Neural crest cell (in vitro differentiated cells): ENCODE results near the gene TRIM8. TPM values are rescaled to one million over a fixed set of nuclear protein-coding genes. Genes with fewer than 3 reads are reported as not detected.

Experiments used
- DNase-seq: peaks from one replicate; pipeline ENCODE4 v3.0.0; 2021; ENCODE audit warnings: low read depth, mixed read lengths, low spot score
- H3K27ac Mint-ChIP-seq: one replicate; pipeline ENCODE4 v1.8.0; 2021; ENCODE audit warnings: mild to moderate bottlenecking, mixed read lengths; ENCODE audit not compliant: unreplicated experiment
- H3K27me3 Mint-ChIP-seq: 2 replicates; pipeline ENCODE4 v1.8.0; 2021; ENCODE audit warnings: low read depth, mild to moderate bottlenecking, mixed read lengths
- H3K36me3 Mint-ChIP-seq: 2 replicates; pipeline ENCODE4 v1.8.0; 2021; ENCODE audit warnings: low read depth, mild to moderate bottlenecking, mixed read lengths
- H3K4me1 Mint-ChIP-seq: 2 replicates; pipeline ENCODE4 v1.8.0; 2021; ENCODE audit warnings: mixed read lengths
- H3K4me3 Mint-ChIP-seq: one replicate; pipeline ENCODE4 v1.8.0; 2021; ENCODE audit warnings: mild to moderate bottlenecking, mixed read lengths
- H3K9me3 Mint-ChIP-seq: 2 replicates; pipeline ENCODE4 v1.8.0; 2021; ENCODE audit warnings: mixed read lengths
- CTCF ChIP-seq: fragments of 200-600 bp; sonication (generic); conservative IDR thresholded peaks from 2 replicates; pipeline ENCODE4 v1.5.0; 2021; ENCODE audit warnings: antibody characterized with exemption, mild to moderate bottlenecking
- long read RNA-seq: library from polyadenylated mRNA; unstranded; transcript quantifications from one replicate; pipeline ENCODE4 v2.0.0, GENCODE V29; 2020
- total RNA-seq: library from RNA; stranded (reverse); gene quantifications from 2 replicates; pipeline ENCODE4 v1.2.1, GENCODE V29; 2021

The TRIM8 gene
- total RNA-seq: 76.9 and 82.8 TPM in 2 replicates
- long read RNA-seq, full-length matches to known transcripts: 1 of 3 reads
- long read RNA-seq, partial matches to known transcripts: 0 of 3 reads
- long read RNA-seq, other reads (novel, unspliced or antisense): 2 of 3 reads

GRCh38 chr10:102644066-102644645, at the start of gene TRIM8:
TSS of gene TRIM8 (plus strand) at chr10:102644479. CDS start at chr10:102644618, 139 bp downstream.
- Mint-ChIP-seq H3K27ac (peak within 1 kb of the TSS; percentile 94), H3K4me3 (peak within 1 kb of the TSS; percentile 98), H3K9me3 (no peaks in the 10 kb centered on the region), H3K27me3 (peaks cover 5% of the 10 kb centered on the region), H3K4me1 (peaks cover 52% of the 10 kb centered on the region), H3K36me3 (no peaks in the 10 kb centered on the region)
- TF ChIP-seq CTCF: no peak
- DNase-seq: peak; percentile 44

GRCh38 chr10:102595293-102595692, 49.0 kb upstream of the TRIM8 start:
- H3K27me3 Mint-ChIP-seq: no peaks in the 10 kb centered on the region
- H3K9me3 Mint-ChIP-seq: no peaks in the 10 kb centered on the region
- no peak overlapping the region for H3K4me3 Mint-ChIP-seq
- H3K36me3 Mint-ChIP-seq: peaks cover 2% of the 10 kb centered on the region
- peaks cover 36% of the 10 kb centered on the region for H3K4me1 Mint-ChIP-seq
- no peak for DNase-seq
- TF ChIP-seq CTCF: no peak
- H3K27ac Mint-ChIP-seq: no peak overlapping the region

- DNase-seq: no peak
- TF ChIP-seq CTCF: no peak
- H3K4me3 Mint-ChIP-seq: no peak overlapping the region
- peaks cover 2% of the 10 kb centered on the region for H3K36me3 Mint-ChIP-seq
- no peaks in the 10 kb centered on the region for H3K27me3 Mint-ChIP-seq
- H3K4me1 Mint-ChIP-seq: peaks cover 39% of the 10 kb centered on the region
- no peaks in the 10 kb centered on the region for H3K9me3 Mint-ChIP-seq
- H3K27ac Mint-ChIP-seq: peak overlapping the region; percentile 75
Measured at GRCh38 chr10:102595897-102596296, 48.4 kb upstream of the TRIM8 start.

- H3K9me3 Mint-ChIP-seq: no peaks in the 10 kb centered on the region
- H3K36me3 Mint-ChIP-seq: peaks cover 2% of the 10 kb centered on the region
- H3K27me3 Mint-ChIP-seq: no peaks in the 10 kb centered on the region
- no peak for DNase-seq
- H3K4me1 Mint-ChIP-seq: peaks cover 39% of the 10 kb centered on the region
- H3K27ac Mint-ChIP-seq: peak overlapping the region; percentile 75
- peak; percentile 77 for TF ChIP-seq CTCF
- peak overlapping the region; percentile 16 for H3K4me3 Mint-ChIP-seq
Measured at GRCh38 chr10:102596506-102596971, 47.7 kb upstream of the TRIM8 start.

GRCh38 chr10:102597131-102597991, 46.9 kb upstream of the TRIM8 start:
- Mint-ChIP-seq H3K9me3 (no peaks in the 10 kb centered on the region), H3K27ac (no peak overlapping the region), H3K36me3 (peaks cover 2% of the 10 kb centered on the region)

More at GRCh38 chr10:102597131-102597991, 46.9 kb upstream of the TRIM8 start:
- no peak for TF ChIP-seq CTCF
- Mint-ChIP-seq H3K27me3 (no peaks in the 10 kb centered on the region), H3K4me1 (peaks cover 38% of the 10 kb centered on the region), H3K4me3 (no peak overlapping the region)
- DNase-seq: no peak
